HG03139 (cell line): Measurements from ENCODE around the gene ZDHHC14.
"Not testable (repeated sequence)": the region's sequence is repeated elsewhere in the genome, so short reads cannot be mapped to it uniquely, and the experiment has no call there.

Source experiments
- ATAC-seq: cut with Tn5 transposase; IDR thresholded peaks from one replicate; pipeline ENCODE4 v1.9.1; 2021; ENCODE audit not compliant: unreplicated experiment

ZDHHC14 gene

GRCh38 chr6:157463743-157464135 lies 82.7 kb downstream of the ZDHHC14 start:
- ATAC-seq: not testable (repeated sequence)

GRCh38 chr6:157464653-157465535 lies 83.9 kb downstream of the ZDHHC14 start:
- ATAC-seq: peak; percentile 41

- ATAC-seq: no peak
These were observed 85.3 kb downstream of the ZDHHC14 start for GRCh38 chr6:157466342-157466648.

DNA sequence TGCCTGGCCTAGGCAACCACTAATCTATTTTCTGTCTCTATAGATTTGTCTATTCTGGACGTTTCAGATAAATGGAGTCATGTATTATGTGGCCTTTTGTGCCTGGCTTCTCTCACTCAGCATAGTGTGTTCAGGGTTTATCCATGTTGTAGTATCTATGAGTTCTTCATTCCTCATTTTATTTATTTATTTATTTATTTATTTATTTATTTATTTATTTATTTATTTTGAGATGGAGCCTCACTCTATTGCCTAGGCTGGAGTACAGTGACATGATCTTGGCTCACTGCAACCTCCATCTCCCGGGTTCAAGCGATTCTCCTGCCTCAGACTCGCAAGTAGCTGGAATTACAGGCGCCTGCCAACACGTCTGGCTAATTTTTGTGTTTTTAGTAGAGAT lies 86.3 kb downstream of the ZDHHC14 start:
- ATAC-seq: not testable (repeated sequence)

DNA sequence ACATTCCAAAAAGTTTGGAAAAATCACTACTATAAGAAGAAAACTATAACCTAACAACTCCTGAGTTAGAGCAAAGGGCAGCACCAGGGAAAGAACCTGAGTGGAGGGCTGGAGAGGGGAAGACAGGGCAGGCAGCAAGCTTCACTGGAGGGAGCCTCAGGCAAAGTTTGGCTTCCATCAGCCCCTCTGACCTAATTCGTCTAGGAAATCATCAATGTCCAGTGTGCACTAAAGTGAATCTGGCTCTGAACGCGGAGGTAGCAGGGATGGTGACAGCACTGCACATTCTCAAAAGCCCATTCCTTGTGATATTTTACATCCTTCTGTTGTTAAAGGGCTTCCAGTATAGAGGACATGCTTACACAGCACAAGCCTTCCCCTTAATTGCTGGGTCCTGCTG lies 87.1 kb downstream of the ZDHHC14 start:
- no peak for ATAC-seq

DNA sequence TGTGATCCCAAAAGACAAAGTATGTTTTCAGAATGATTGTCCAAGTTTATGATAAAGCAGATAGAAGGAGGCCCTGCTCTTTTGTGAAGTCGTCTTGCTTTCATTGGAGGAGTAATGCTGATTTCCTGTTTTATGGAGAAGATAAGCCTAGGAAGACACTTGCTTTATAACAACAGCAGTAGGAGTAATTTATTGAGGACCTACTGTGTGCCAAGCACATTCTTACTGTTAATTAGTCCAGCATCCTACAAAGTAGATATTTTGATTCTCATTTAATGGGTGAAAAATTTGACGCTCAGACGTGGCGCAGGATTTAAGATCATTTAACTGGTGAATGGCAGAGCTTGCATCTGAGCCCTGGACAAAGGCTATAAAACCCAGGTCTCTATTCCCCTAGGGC lies 87.6 kb downstream of the ZDHHC14 start:
- no peak for ATAC-seq

DNA sequence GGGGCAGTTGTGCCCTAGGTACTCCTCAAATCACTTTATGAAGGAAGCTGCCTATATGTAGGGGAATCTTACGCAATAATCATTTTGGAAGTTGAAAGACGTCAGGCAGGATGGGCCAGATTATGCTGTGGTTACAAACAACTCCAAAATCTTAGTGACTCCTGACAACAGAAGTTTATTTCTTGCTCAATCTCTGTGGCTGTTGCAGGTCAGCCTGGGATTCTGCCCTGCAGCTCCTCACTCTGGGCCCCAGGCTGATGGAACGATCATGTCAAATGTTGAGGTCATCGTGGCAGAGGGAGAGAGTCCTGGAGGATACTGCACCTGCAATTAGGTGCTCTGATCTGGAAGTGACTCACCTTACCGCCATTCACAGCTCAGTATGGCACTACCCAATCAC lies 88.4 kb downstream of the ZDHHC14 start:
- ATAC-seq: no peak

DNA sequence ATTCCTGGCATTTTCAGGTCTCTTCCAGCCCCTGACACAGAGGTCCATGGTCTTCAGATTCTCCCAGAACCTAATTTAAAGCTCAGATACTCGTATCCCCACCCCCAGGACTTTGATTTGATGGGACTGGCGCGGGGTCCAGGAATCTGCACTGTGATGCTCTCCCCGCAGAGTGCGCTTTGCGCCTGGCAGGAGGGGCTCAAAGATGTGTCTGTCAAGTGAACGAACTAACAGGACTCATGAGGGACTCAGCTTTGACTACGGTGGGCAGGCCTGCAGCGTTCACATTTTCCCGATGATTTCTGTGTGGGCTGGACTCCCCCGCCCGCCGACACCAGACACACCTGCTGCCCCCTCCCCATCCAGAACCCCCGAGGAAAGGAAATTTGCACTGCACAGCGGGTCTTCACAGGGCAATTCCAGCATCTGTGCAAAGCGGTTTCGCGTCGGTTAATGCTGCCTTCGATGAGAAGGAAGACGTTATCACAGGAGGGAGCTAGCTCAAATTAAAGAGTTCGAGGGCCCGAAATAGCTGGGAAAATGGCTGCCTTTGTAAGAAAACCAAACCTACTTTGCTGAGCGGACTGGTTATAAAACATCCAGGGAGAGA lies 90.2 kb downstream of the ZDHHC14 start:
- ATAC-seq: no peak

DNA sequence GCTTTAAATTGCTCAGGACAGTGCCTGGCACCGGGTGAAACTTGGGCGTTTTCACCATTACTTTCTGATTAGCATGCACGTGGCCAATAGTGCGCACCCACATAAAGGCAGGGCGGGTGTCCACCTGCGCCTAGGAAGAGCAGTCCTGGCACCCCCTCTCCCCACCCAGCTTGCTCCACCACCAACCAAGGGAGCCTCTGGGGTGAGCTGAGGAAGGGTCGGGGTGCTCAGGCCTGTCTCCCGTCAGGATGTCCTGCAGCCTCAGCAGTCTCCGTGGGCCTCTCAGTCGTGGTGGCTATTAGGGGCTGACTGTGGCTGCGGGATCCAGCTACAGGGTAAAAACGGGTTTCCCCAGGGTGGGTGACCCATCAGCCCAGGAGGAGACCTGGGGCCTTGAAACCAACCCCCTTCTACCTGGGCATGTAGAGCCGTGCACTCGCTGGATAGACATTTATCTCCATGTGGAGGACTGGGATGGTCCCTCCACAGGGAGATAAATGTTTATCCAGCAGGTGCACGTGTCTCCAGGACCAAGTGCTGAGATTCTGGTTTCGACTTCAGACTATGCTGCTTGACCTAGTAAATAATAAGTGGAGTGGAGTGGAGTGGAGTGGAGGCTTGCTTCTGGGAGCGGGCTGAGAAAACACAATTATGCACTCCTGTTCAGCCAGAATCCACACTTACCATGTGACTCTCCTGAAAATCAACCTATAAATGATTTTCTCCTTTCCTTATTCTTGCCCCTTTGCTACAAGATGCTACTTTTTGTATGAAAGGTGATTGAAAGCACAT lies 91.1 kb downstream of the ZDHHC14 start:
- ATAC-seq: no peak

- ATAC-seq: no peak
These were observed 95.8 kb downstream of the ZDHHC14 start for GRCh38 chr6:157476797-157477196.

DNA sequence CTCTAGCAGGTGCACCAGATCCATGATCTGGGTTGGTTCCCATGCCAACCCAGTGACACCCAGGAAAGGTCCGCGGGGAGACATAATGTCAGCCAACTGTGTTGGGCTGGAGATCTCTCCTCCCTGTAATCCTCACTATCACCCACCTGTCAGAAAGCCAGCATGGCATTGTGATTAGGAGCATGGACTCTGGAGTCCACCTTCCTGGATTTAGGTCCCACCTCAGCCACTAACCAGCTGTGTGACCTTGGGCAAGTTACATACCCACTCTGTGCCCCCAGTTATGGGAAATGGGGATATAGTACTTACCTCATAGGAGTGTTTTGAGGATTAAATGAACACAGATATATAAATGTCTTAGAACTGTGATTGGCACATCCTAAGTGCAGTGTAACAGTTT lies 97.9 kb downstream of the ZDHHC14 start:
- no peak for ATAC-seq

- no peak for ATAC-seq
These were observed 98.7 kb downstream of the ZDHHC14 start for GRCh38 chr6:157479464-157480303.

GRCh38 chr6:157481189-157481864 lies 100.3 kb downstream of the ZDHHC14 start:
- ATAC-seq: no peak

DNA sequence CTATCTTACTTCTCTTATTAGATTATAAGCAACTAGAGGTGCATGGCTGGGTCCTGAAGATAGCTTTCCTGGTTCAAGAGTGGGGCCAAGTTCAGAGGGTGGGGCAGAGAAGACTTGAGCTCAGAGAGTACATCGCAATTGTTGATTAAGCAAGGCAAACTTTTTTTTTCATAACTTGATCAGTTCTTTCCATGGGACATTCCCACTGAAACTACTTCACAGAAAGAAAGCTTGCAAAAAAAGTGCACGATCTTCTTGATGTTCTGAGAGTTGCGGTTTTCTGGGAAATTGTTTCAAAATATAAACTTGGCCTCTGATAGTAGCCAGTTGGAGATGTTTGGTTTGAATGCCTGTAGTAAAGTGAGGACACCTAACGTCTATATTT lies 100.9 kb downstream of the ZDHHC14 start:
- no peak for ATAC-seq

GRCh38 chr6:157483770-157484169 lies 102.8 kb downstream of the ZDHHC14 start:
- no peak for ATAC-seq

- no peak for ATAC-seq
These were observed 103.2 kb downstream of the ZDHHC14 start for GRCh38 chr6:157484181-157484580.

GRCh38 chr6:157486572-157486971 lies 105.6 kb downstream of the ZDHHC14 start:
- ATAC-seq: peak; percentile 62

GRCh38 chr6:157487110-157487773 lies 106.3 kb downstream of the ZDHHC14 start:
- no peak for ATAC-seq

GRCh38 chr6:157488058-157488457 lies 107.1 kb downstream of the ZDHHC14 start:
- ATAC-seq: no peak

GRCh38 chr6:157488716-157489118 lies 107.7 kb downstream of the ZDHHC14 start:
- no peak for ATAC-seq
